ENCODE data around the gene CYP2R1. TPM values are rescaled to one million over a fixed set of nuclear protein-coding genes. Genes with fewer than 3 reads are reported as not detected.

The CYP2R1 gene
- total RNA-seq, 2 experiments from 2014 or later = 14.4 to 18.8 TPM

GRCh38 chr11:14860511-14860910 lies 31.5 kb downstream of the CYP2R1 start:
- Mint-ChIP-seq H3K27ac (no peak overlapping the region), H3K27me3 (ENCODE audit: low read depth) (no peaks in the 10 kb centered on the region), H3K9me3 (ENCODE audit: insufficient read depth) (peaks cover 11% of the 10 kb centered on the region), H3K4me1 (ENCODE audit: low read depth) (peaks cover 7% of the 10 kb centered on the region), H3K36me3 (ENCODE audit: low read depth) (peaks cover 76% of the 10 kb centered on the region), H3K4me3 (no peak overlapping the region)
- DNase-seq (no peak), ATAC-seq (no peak)
- ChIA-PET CTCF (interaction anchor here (0.7 to 3.1 kb wide), 2 partner anchors 47 to 708 kb away, joined by 3 to 14 read pairs; no protein-coding TSS in a partner anchor), POLR2A (no interaction called here)

GRCh38 chr11:14858404-14858803 lies 33.6 kb downstream of the CYP2R1 start:
- ChIA-PET CTCF (no interaction called here), POLR2A (no interaction called here)
- H3K27me3 Mint-ChIP-seq (ENCODE audit: low read depth) = no peaks in the 10 kb centered on the region
- H3K4me3 Mint-ChIP-seq = no peak overlapping the region
- no peak overlapping the region for H3K27ac Mint-ChIP-seq
- peaks cover 15% of the 10 kb centered on the region for H3K9me3 Mint-ChIP-seq (ENCODE audit: insufficient read depth)
- DNase-seq (no peak), ATAC-seq (no peak)
- peaks cover 74% of the 10 kb centered on the region for H3K36me3 Mint-ChIP-seq (ENCODE audit: low read depth)
- H3K4me1 Mint-ChIP-seq (ENCODE audit: low read depth) = peaks cover 7% of the 10 kb centered on the region

- Mint-ChIP-seq H3K4me1 (ENCODE audit: low read depth) (peaks cover 7% of the 10 kb centered on the region), H3K27me3 (ENCODE audit: low read depth) (no peaks in the 10 kb centered on the region), H3K27ac (no peak overlapping the region), H3K4me3 (no peak overlapping the region), H3K9me3 (ENCODE audit: insufficient read depth) (peaks cover 19% of the 10 kb centered on the region), H3K36me3 (ENCODE audit: low read depth) (peaks cover 75% of the 10 kb centered on the region)
- no peak for ATAC-seq
- DNase-seq = no peak
- ChIA-PET POLR2A (no interaction called here), CTCF (interaction anchor here (0.9 kb wide), 1 partner anchor 50 kb away, joined by 6 read pairs; no protein-coding TSS in a partner anchor)
Observed at GRCh38 chr11:14857621-14858020, 34.4 kb downstream of the CYP2R1 start.

- POLR2A ChIA-PET = no interaction called here
Observed at GRCh38 chr11:14855890-14856289, 36.1 kb downstream of the CYP2R1 start.

GRCh38 chr11:14854057-14854456 lies 38.0 kb downstream of the CYP2R1 start:
- Mint-ChIP-seq H3K27me3 (ENCODE audit: low read depth) (no peaks in the 10 kb centered on the region), H3K27ac (no peak overlapping the region), H3K9me3 (ENCODE audit: insufficient read depth) (peaks cover 20% of the 10 kb centered on the region), H3K36me3 (ENCODE audit: low read depth) (peaks cover 78% of the 10 kb centered on the region), H3K4me3 (no peak overlapping the region), H3K4me1 (ENCODE audit: low read depth) (peaks cover 8% of the 10 kb centered on the region)
- CTCF ChIA-PET = no interaction called here
- DNase-seq (no peak), ATAC-seq (no peak)
- POLR2A ChIA-PET = no interaction called here

More at GRCh38 chr11:14855890-14856289, 36.1 kb downstream of the CYP2R1 start:
- CTCF ChIA-PET = no interaction called here
- peaks cover 19% of the 10 kb centered on the region for H3K9me3 Mint-ChIP-seq (ENCODE audit: insufficient read depth)
- peaks cover 7% of the 10 kb centered on the region for H3K4me1 Mint-ChIP-seq (ENCODE audit: low read depth)
- DNase-seq (no peak), ATAC-seq (no peak)
- no peaks in the 10 kb centered on the region for H3K27me3 Mint-ChIP-seq (ENCODE audit: low read depth)
- peak overlapping the region; percentile 52 for H3K27ac Mint-ChIP-seq
- no peak overlapping the region for H3K4me3 Mint-ChIP-seq
- H3K36me3 Mint-ChIP-seq (ENCODE audit: low read depth) = peaks cover 76% of the 10 kb centered on the region

GRCh38 chr11:14852571-14853177 lies 39.4 kb downstream of the CYP2R1 start:
- H3K27ac Mint-ChIP-seq = no peak overlapping the region
- ChIA-PET POLR2A (no interaction called here), CTCF (interaction anchor here (1.3 kb wide), 1 partner anchor 11 kb away, joined by 3 read pairs; no protein-coding TSS in a partner anchor)
- no peaks in the 10 kb centered on the region for H3K27me3 Mint-ChIP-seq (ENCODE audit: low read depth)
- H3K4me1 Mint-ChIP-seq (ENCODE audit: low read depth) = peaks cover 8% of the 10 kb centered on the region
- H3K36me3 Mint-ChIP-seq (ENCODE audit: low read depth) = peaks cover 74% of the 10 kb centered on the region
- H3K9me3 Mint-ChIP-seq (ENCODE audit: insufficient read depth) = peaks cover 23% of the 10 kb centered on the region
- DNase-seq (no peak), ATAC-seq (no peak)
- H3K4me3 Mint-ChIP-seq = no peak overlapping the region

GRCh38 chr11:14842002-14842401 lies 50.0 kb downstream of the CYP2R1 start:
- no peak overlapping the region for H3K27ac Mint-ChIP-seq
- ChIA-PET POLR2A (no interaction called here), CTCF (no interaction called here)
- no peak overlapping the region for H3K4me3 Mint-ChIP-seq
- peaks cover 75% of the 10 kb centered on the region for H3K36me3 Mint-ChIP-seq (ENCODE audit: low read depth)
- H3K4me1 Mint-ChIP-seq (ENCODE audit: low read depth) = no peaks in the 10 kb centered on the region
- H3K9me3 Mint-ChIP-seq (ENCODE audit: insufficient read depth) = peaks cover 17% of the 10 kb centered on the region
- H3K27me3 Mint-ChIP-seq (ENCODE audit: low read depth) = no peaks in the 10 kb centered on the region
- ATAC-seq (no peak), DNase-seq (no peak)

GRCh38 chr11:14835496-14836492 lies 56.2 kb downstream of the CYP2R1 start:
- Mint-ChIP-seq H3K4me1 (ENCODE audit: low read depth) (no peaks in the 10 kb centered on the region), H3K27ac (no peak overlapping the region), H3K4me3 (no peak overlapping the region), H3K36me3 (ENCODE audit: low read depth) (peaks cover 65% of the 10 kb centered on the region), H3K9me3 (ENCODE audit: insufficient read depth) (peaks cover 7% of the 10 kb centered on the region), H3K27me3 (ENCODE audit: low read depth) (no peaks in the 10 kb centered on the region)
- ATAC-seq (no peak), DNase-seq (no peak)
- ChIA-PET POLR2A (no interaction called here), CTCF (no interaction called here)

Other genes with a start within 250 kb of the CYP2R1 start
- gene PDE3B, start 248.4 kb downstream of the CYP2R1 start, total RNA-seq = 10 to 100 TPM; 74.8 to 81.4 TPM
- not detected for gene CALCA, start 80.1 kb upstream of the CYP2R1 start, total RNA-seq
- under 1 TPM; 0.79 to 0.91 TPM for gene CALCB, start 181.4 kb upstream of the CYP2R1 start, total RNA-seq
- gene INSC, start 222.7 kb upstream of the CYP2R1 start, total RNA-seq = under 1 TPM; 0.13 to 0.34 TPM

Measured in activated CD8-positive, alpha-beta T cell treated with anti-CD3 and anti-CD28 coated beads, Interleukin-2, amount 10 ng/mL, durations not matched to agents 7 days and 5 days (primary cell).